ENCODE results near the gene NEK4. TPM values are rescaled to one million over a fixed set of nuclear protein-coding genes. Genes with fewer than 3 reads are reported as not detected.
A peak's percentile ranks its signal among the peaks of the same experiment; 100 is the strongest.

The NEK4 gene
- total and polyA plus RNA-seq, 2 of the 13 experiments (the other 11 are each of a cell fraction or from before 2014, with no cell fraction given) = 16.5 to 38.0 TPM

DNA sequence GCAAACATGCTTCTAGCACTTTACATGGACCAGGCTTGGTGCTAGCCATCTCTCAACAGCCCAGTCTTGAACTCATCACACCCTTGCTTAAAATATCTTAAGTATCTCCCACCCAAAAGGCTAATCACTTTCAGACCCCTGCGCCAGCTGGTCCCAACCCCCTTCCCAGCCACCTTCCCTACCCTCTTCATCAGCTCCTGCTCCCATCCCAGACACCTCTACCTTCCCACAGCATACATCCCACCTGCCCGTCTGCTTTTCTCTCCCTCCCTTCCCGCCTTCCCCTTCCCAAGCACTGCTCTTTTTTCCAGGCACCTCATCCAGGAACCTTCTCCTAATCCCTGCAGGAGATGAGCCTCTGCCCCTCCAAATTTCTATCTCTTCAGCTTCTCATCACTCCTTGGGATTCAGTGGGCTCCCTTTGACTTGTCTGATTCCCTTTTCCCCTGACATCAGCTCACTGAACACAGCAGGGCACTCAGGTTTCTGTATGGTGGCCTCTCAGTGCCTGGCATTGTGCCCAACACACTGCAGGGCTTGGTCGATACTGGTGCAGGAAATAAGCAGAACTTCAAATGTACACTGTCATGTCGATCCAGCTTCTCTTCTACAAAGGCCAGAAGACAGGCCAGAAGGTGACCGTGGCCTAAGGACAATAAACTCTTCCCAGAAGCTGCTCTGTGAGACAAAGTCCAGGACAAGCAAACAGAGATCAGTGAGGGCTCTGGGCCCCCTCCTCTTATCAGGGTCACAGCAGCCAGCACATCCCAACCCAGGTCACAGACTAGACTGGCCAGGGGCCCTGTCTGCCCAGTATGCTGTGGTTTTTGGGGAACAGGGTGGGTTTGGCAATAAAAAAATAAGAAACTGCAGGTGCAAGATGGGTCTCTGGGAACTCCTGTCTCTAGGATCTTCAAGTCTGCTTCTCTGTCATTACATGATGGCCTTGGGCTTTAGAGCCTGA lies 4.4 kb upstream of the NEK4 start (continued):
- TF ChIP-seq, protein P1, sequence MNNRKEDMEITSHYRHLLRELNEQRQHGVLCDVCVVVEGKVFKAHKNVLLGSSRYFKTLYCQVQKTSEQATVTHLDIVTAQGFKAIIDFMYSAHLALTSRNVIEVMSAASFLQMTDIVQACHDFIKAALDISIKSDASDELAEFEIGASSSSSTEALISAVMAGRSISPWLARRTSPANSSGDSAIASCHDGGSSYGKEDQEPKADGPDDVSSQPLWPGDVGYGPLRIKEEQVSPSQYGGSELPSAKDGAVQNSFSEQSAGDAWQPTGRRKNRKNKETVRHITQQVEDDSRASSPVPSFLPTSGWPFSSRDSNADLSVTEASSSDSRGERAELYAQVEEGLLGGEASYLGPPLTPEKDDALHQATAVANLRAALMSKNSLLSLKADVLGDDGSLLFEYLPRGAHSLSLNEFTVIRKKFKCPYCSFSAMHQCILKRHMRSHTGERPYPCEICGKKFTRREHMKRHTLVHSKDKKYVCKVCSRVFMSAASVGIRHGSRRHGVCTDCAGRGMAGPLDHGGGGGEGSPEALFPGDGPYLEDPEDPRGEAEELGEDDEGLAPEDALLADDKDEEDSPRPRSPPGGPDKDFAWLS (CRISPR knock-in tag; IDR thresholded peaks at IDR 0.05; ENCODE audit: borderline replicate concordance) = no peak
- TF ChIP-seq, protein P2, sequence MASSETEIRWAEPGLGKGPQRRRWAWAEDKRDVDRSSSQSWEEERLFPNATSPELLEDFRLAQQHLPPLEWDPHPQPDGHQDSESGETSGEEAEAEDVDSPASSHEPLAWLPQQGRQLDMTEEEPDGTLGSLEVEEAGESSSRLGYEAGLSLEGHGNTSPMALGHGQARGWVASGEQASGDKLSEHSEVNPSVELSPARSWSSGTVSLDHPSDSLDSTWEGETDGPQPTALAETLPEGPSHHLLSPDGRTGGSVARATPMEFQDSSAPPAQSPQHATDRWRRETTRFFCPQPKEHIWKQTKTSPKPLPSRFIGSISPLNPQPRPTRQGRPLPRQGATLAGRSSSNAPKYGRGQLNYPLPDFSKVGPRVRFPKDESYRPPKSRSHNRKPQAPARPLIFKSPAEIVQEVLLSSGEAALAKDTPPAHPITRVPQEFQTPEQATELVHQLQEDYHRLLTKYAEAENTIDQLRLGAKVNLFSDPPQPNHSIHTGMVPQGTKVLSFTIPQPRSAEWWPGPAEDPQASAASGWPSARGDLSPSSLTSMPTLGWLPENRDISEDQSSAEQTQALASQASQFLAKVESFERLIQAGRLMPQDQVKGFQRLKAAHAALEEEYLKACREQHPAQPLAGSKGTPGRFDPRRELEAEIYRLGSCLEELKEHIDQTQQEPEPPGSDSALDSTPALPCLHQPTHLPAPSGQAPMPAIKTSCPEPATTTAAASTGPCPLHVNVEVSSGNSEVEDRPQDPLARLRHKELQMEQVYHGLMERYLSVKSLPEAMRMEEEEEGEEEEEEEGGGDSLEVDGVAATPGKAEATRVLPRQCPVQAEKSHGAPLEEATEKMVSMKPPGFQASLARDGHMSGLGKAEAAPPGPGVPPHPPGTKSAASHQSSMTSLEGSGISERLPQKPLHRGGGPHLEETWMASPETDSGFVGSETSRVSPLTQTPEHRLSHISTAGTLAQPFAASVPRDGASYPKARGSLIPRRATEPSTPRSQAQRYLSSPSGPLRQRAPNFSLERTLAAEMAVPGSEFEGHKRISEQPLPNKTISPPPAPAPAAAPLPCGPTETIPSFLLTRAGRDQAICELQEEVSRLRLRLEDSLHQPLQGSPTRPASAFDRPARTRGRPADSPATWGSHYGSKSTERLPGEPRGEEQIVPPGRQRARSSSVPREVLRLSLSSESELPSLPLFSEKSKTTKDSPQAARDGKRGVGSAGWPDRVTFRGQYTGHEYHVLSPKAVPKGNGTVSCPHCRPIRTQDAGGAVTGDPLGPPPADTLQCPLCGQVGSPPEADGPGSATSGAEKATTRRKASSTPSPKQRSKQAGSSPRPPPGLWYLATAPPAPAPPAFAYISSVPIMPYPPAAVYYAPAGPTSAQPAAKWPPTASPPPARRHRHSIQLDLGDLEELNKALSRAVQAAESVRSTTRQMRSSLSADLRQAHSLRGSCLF (CRISPR knock-in tag; IDR thresholded peaks at IDR 0.05; ENCODE audit: borderline replicate concordance) = no peak
- TF ChIP-seq ZNF530 (CRISPR knock-in tag; IDR thresholded peaks at IDR 0.05; ENCODE audit: low read depth) = no peak
- TF ChIP-seq, protein P3, sequence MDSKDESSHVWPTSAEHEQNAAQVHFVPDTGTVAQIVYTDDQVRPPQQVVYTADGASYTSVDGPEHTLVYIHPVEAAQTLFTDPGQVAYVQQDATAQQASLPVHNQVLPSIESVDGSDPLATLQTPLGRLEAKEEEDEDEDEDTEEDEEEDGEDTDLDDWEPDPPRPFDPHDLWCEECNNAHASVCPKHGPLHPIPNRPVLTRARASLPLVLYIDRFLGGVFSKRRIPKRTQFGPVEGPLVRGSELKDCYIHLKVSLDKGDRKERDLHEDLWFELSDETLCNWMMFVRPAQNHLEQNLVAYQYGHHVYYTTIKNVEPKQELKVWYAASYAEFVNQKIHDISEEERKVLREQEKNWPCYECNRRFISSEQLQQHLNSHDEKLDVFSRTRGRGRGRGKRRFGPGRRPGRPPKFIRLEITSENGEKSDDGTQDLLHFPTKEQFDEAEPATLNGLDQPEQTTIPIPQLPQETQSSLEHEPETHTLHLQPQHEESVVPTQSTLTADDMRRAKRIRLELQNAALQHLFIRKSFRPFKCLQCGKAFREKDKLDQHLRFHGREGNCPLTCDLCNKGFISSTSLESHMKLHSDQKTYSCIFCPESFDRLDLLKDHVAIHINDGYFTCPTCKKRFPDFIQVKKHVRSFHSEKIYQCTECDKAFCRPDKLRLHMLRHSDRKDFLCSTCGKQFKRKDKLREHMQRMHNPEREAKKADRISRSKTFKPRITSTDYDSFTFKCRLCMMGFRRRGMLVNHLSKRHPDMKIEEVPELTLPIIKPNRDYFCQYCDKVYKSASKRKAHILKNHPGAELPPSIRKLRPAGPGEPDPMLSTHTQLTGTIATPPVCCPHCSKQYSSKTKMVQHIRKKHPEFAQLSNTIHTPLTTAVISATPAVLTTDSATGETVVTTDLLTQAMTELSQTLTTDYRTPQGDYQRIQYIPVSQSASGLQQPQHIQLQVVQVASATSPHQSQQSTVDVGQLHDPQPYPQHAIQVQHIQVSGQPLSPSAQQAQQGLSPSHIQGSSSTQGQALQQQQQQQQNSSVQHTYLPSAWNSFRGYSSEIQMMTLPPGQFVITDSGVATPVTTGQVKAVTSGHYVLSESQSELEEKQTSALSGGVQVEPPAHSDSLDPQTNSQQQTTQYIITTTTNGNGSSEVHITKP (CRISPR knock-in tag; IDR thresholded peaks at IDR 0.05; ENCODE audit: low read depth) = no peak
- TF ChIP-seq ZNF839 (CRISPR knock-in tag; IDR thresholded peaks at IDR 0.05; ENCODE audit: borderline replicate concordance) = no peak
- TF ChIP-seq SKI (IDR thresholded peaks at IDR 0.05; ENCODE audit: partially characterized antibody) = peak; percentile 93
- TF ChIP-seq ZNF83 (CRISPR knock-in tag; IDR thresholded peaks at IDR 0.05; ENCODE audit: borderline replicate concordance) = no peak
- TF ChIP-seq ZNF296 (CRISPR knock-in tag; conservative IDR thresholded peaks at IDR 0.05) = no peak; the same call in 1 of the 2 replicates
- TF ChIP-seq, protein P4, sequence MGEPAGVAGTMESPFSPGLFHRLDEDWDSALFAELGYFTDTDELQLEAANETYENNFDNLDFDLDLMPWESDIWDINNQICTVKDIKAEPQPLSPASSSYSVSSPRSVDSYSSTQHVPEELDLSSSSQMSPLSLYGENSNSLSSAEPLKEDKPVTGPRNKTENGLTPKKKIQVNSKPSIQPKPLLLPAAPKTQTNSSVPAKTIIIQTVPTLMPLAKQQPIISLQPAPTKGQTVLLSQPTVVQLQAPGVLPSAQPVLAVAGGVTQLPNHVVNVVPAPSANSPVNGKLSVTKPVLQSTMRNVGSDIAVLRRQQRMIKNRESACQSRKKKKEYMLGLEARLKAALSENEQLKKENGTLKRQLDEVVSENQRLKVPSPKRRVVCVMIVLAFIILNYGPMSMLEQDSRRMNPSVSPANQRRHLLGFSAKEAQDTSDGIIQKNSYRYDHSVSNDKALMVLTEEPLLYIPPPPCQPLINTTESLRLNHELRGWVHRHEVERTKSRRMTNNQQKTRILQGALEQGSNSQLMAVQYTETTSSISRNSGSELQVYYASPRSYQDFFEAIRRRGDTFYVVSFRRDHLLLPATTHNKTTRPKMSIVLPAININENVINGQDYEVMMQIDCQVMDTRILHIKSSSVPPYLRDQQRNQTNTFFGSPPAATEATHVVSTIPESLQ (CRISPR knock-in tag; conservative IDR thresholded peaks at IDR 0.05) = no peak
- TF ChIP-seq RCOR2 (CRISPR knock-in tag; IDR thresholded peaks at IDR 0.05) = peak; percentile 78
- TF ChIP-seq, protein P5, sequence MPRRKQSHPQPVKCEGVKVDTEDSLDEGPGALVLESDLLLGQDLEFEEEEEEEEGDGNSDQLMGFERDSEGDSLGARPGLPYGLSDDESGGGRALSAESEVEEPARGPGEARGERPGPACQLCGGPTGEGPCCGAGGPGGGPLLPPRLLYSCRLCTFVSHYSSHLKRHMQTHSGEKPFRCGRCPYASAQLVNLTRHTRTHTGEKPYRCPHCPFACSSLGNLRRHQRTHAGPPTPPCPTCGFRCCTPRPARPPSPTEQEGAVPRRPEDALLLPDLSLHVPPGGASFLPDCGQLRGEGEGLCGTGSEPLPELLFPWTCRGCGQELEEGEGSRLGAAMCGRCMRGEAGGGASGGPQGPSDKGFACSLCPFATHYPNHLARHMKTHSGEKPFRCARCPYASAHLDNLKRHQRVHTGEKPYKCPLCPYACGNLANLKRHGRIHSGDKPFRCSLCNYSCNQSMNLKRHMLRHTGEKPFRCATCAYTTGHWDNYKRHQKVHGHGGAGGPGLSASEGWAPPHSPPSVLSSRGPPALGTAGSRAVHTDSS (CRISPR knock-in tag; conservative IDR thresholded peaks at IDR 0.05) = no peak
- TF ChIP-seq FOXC1 (CRISPR knock-in tag; IDR thresholded peaks at IDR 0.05; ENCODE audit: borderline replicate concordance) = peak; percentile 59; the same call in 1 of the 2 replicates

Measured in HepG2 (cell line).